Right renal cortex interstitium (tissue), 3 donors: ENCODE data around the gene FH. TPM values are rescaled to one million over a fixed set of nuclear protein-coding genes. Genes with fewer than 3 reads are reported as not detected.

Experiments
- DNase-seq, 3 donors: peaks; one replicate each; pipeline ENCODE4 v3.0.0-alpha.2; 2013; ENCODE audit warnings: low read depth in 3 of 3, low spot score in 2 of 3
- polyA plus RNA-seq, 3 donors: library from polyadenylated mRNA; unstranded; fragments of 120-200 nt; gene quantifications; one replicate each; pipeline ENCODE4 v1.2.1, GENCODE V29; 2013; ENCODE audit not compliant: insufficient read length in 3 of 3

Gene FH
- polyA plus RNA-seq, 3 donors, result 112 to 114 (median 114) TPM

- DNase-seq, result no peak
These were observed 59.3 kb downstream of the FH start for GRCh38 chr1:241460098-241460873.

- no peak for DNase-seq
These were observed 60.3 kb downstream of the FH start for GRCh38 chr1:241459186-241459802.

GRCh38 chr1:241457421-241457820 lies 62.1 kb downstream of the FH start:
- DNase-seq, result no peak

GRCh38 chr1:241456743-241457142 lies 62.8 kb downstream of the FH start:
- no peak for DNase-seq

- DNase-seq, result no peak
These were observed 65.8 kb downstream of the FH start for GRCh38 chr1:241453732-241454131.

GRCh38 chr1:241451956-241452355 lies 67.6 kb downstream of the FH start:
- DNase-seq, result no peak

Other genes starting within 250 kb of the FH start
- gene RGS7, start 162.6 kb downstream of the FH start, polyA plus RNA-seq, result 1 to 10 TPM; 6.3 to 7.7 (median 6.4) TPM
- gene KMO, start 12.6 kb upstream of the FH start, polyA plus RNA-seq, result 10 to 100 TPM; 24.3 to 29.4 (median 26.3) TPM
- 10 to 100 TPM; 22.3 to 29.4 (median 25.1) TPM for gene CHML, start 120.6 kb upstream of the FH start, polyA plus RNA-seq
- 10 to 100 TPM; 47.7 to 58.3 (median 50.5) TPM for gene OPN3, start 120.6 kb upstream of the FH start, polyA plus RNA-seq
- gene WDR64, start 132.5 kb upstream of the FH start, polyA plus RNA-seq, result under 1 TPM; 0.42 to 0.51 (median 0.44) TPM